ENCODE data around the gene RASL10B.

GRCh38 chr17:35775583-35775982 is 44.1 kb downstream of the RASL10B start:
- no peak for TF ChIP-seq CTCF (IDR thresholded peaks at IDR 0.05)
- no peak for TF ChIP-seq POLR2A (IDR thresholded peaks at IDR 0.05)
- TF ChIP-seq POLR2AphosphoS5 (IDR thresholded peaks at IDR 0.05; ENCODE audit: insufficient read depth in 1 of 2, low read depth in 1 of 2): no peak
